Right lobe of liver (tissue), 4 donors: Measurements from ENCODE around the gene MYH14.

Source experiments
- POLR2A ChIP-seq: fragments of 450-650 bp; IDR thresholded peaks from one replicate; pipeline ENCODE4 v1.6.1; 2017; ENCODE audit warnings: antibody characterized with exemption, mild to moderate bottlenecking
- TF ChIP-seq, protein P1 (sequence below), 4 donors: fragments of 200-600 bp in 3 of 4; fragments of 450-650 bp in 1 of 4; IDR thresholded peaks; one replicate each; pipeline versions ENCODE4 v1.5.1 to v1.8.0; 2016 to 2022; ENCODE audit warnings: antibody characterized with exemption in 4 of 4, mild to moderate bottlenecking in 2 of 4
- donor health status: DM: no; HTN: no; CAD: no.
- donor health status: DM: no; HTN: no; CAD: no.
- donor health status: DM: no; HTN: yes; CAD: no.

GRCh38 chr19:50313812-50314536, 110.6 kb downstream of the MYH14 start:
- TF ChIP-seq, protein P1, sequence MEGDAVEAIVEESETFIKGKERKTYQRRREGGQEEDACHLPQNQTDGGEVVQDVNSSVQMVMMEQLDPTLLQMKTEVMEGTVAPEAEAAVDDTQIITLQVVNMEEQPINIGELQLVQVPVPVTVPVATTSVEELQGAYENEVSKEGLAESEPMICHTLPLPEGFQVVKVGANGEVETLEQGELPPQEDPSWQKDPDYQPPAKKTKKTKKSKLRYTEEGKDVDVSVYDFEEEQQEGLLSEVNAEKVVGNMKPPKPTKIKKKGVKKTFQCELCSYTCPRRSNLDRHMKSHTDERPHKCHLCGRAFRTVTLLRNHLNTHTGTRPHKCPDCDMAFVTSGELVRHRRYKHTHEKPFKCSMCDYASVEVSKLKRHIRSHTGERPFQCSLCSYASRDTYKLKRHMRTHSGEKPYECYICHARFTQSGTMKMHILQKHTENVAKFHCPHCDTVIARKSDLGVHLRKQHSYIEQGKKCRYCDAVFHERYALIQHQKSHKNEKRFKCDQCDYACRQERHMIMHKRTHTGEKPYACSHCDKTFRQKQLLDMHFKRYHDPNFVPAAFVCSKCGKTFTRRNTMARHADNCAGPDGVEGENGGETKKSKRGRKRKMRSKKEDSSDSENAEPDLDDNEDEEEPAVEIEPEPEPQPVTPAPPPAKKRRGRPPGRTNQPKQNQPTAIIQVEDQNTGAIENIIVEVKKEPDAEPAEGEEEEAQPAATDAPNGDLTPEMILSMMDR (IDR thresholded peaks at IDR 0.05): no peak
- no peak for TF ChIP-seq POLR2A
